Measurements from ENCODE around the gene PSMF1. TPM values are rescaled to one million over a fixed set of nuclear protein-coding genes. Genes with fewer than 3 reads are reported as not detected.

Gene PSMF1
- total and polyA plus RNA-seq, 2 donors from 2014 or later, result 93.2 to 135 TPM

- no peak for FAIRE-seq
- DNase-seq, result no peak
- H3K27ac ChIP-seq (ENCODE audit: low read depth in 2 of 2, low read length in 2 of 2), result no peak overlapping the region
- intact Hi-C loops (cut with DNase I), result no loop called here
- H3K36me3 ChIP-seq (ENCODE audit: control insufficient read depth in 2 of 3, insufficient read depth in 3 of 3, low read length in 3 of 3), result peaks cover 0 to 15% (median 8%) of the 10 kb centered on the region in 3 donors
- no peak overlapping the region for H3K4me3 ChIP-seq (ENCODE audit: low read length in 3 of 3)
- no peaks in the 10 kb centered on the region for H3K4me1 ChIP-seq (ENCODE audit: control insufficient read depth in 2 of 3, insufficient read depth in 2 of 3, low read depth in 1 of 3, low read length in 3 of 3)
- H3K9ac ChIP-seq (ENCODE audit: low read length in 3 of 3), result no peak overlapping the region
- H3K9me3 ChIP-seq (ENCODE audit: control insufficient read depth in 2 of 3, insufficient read depth in 1 of 3, low read length in 3 of 3), result no peaks in the 10 kb centered on the region
- TF ChIP-seq CTCF (IDR thresholded peaks at IDR 0.05; ENCODE audit: borderline replicate concordance, extremely low read depth, insufficient read depth), result no peak
- H3K27me3 ChIP-seq (ENCODE audit: control insufficient read depth, insufficient read depth, low read length), result no peaks in the 10 kb centered on the region
Measured at GRCh38 chr20:1155342-1155741, 36.9 kb downstream of the PSMF1 start.

- FAIRE-seq, result no peak
Measured at GRCh38 chr20:1160496-1160895, 42.1 kb downstream of the PSMF1 start.

GRCh38 chr20:1160991-1161390, 42.6 kb downstream of the PSMF1 start:
- no peak for DNase-seq
- TF ChIP-seq CTCF (IDR thresholded peaks at IDR 0.05; ENCODE audit: borderline replicate concordance, extremely low read depth, insufficient read depth), result no peak
- Histone ChIP-seq H3K36me3 (ENCODE audit: control insufficient read depth in 2 of 3, insufficient read depth in 3 of 3, low read length in 3 of 3) (peaks cover 4 to 42% (median 40%) of the 10 kb centered on the region in 3 donors), H3K9me3 (ENCODE audit: control insufficient read depth in 2 of 3, insufficient read depth in 1 of 3, low read length in 3 of 3) (no peaks in the 10 kb centered on the region), H3K9ac (ENCODE audit: low read length in 3 of 3) (no peak overlapping the region), H3K4me3 (ENCODE audit: low read length in 3 of 3) (no peak overlapping the region), H3K27ac (ENCODE audit: low read depth in 2 of 2, low read length in 2 of 2) (no peak overlapping the region), H3K4me1 (ENCODE audit: control insufficient read depth in 2 of 3, insufficient read depth in 2 of 3, low read depth in 1 of 3, low read length in 3 of 3) (no peaks in the 10 kb centered on the region), H3K27me3 (ENCODE audit: control insufficient read depth, insufficient read depth, low read length) (no peaks in the 10 kb centered on the region)
- FAIRE-seq, result no peak
- intact Hi-C loops (cut with DNase I), result no loop called here

More at GRCh38 chr20:1160496-1160895, 42.1 kb downstream of the PSMF1 start:
- Histone ChIP-seq H3K36me3 (ENCODE audit: control insufficient read depth in 2 of 3, insufficient read depth in 3 of 3, low read length in 3 of 3) (peaks cover under 1 to 40% (median 37%) of the 10 kb centered on the region in 3 donors), H3K4me3 (ENCODE audit: low read length in 3 of 3) (no peak overlapping the region), H3K27ac (ENCODE audit: low read depth in 2 of 2, low read length in 2 of 2) (no peak overlapping the region), H3K4me1 (ENCODE audit: control insufficient read depth in 2 of 3, insufficient read depth in 2 of 3, low read depth in 1 of 3, low read length in 3 of 3) (no peaks in the 10 kb centered on the region), H3K27me3 (ENCODE audit: control insufficient read depth, insufficient read depth, low read length) (no peaks in the 10 kb centered on the region), H3K9me3 (ENCODE audit: control insufficient read depth in 2 of 3, insufficient read depth in 1 of 3, low read length in 3 of 3) (no peaks in the 10 kb centered on the region), H3K9ac (ENCODE audit: low read length in 3 of 3) (no peak overlapping the region)
- intact Hi-C loops (cut with DNase I), result no loop called here
- DNase-seq, result no peak
- TF ChIP-seq CTCF (IDR thresholded peaks at IDR 0.05; ENCODE audit: borderline replicate concordance, extremely low read depth, insufficient read depth), result no peak

GRCh38 chr20:1163105-1163504, 44.7 kb downstream of the PSMF1 start:
- H3K9me3 ChIP-seq (ENCODE audit: control insufficient read depth in 2 of 3, insufficient read depth in 1 of 3, low read length in 3 of 3), result no peaks in the 10 kb centered on the region
- intact Hi-C loops (cut with DNase I), result no loop called here
- DNase-seq, result no peak
- no peak overlapping the region for H3K9ac ChIP-seq (ENCODE audit: low read length in 3 of 3)
- no peak overlapping the region for H3K27ac ChIP-seq (ENCODE audit: low read depth in 2 of 2, low read length in 2 of 2)
- no peaks in the 10 kb centered on the region for H3K4me1 ChIP-seq (ENCODE audit: control insufficient read depth in 2 of 3, insufficient read depth in 2 of 3, low read depth in 1 of 3, low read length in 3 of 3)
- H3K36me3 ChIP-seq (ENCODE audit: control insufficient read depth in 2 of 3, insufficient read depth in 3 of 3, low read length in 3 of 3), result peaks cover 9 to 59% (median 50%) of the 10 kb centered on the region in 3 donors
- no peak for FAIRE-seq
- H3K27me3 ChIP-seq (ENCODE audit: control insufficient read depth, insufficient read depth, low read length), result no peaks in the 10 kb centered on the region
- TF ChIP-seq CTCF (IDR thresholded peaks at IDR 0.05; ENCODE audit: borderline replicate concordance, extremely low read depth, insufficient read depth), result no peak
- no peak overlapping the region for H3K4me3 ChIP-seq (ENCODE audit: low read length in 3 of 3)

Data from kidney (tissue), 14 donors.